ENCODE data around the gene LRRC57.

Gene LRRC57

DNA sequence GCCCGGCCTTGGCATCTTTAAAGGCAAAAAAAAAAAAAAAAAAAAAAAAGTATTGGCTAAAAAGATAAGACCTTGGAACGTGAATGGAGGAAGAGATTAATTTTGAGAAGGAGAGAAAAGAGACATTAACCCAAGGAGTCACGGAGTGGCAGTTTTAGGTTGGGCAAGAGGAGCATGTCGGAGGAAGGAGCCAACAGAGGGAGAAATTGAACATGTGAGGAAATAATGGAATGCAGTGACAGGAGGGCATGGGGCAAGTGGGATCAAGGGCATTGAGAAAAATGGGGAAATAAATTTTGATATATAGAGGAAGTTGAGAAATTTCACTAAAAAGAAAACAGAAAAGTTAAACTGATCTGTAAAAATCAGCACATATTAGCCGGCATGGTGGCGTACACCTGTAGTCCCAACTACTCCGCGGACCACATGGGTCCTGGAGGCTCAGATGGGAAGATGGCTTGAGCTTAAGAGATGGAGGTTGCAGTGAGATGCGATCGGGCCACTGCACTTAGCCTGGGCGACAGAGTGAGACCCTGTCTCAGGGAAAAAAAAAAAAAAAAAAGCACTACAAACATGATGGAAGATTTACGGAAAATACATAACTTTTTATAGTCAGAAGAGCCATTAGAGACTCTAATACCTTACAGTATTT is 1.3 kb upstream of the LRRC57 start:
- DNase-seq (ENCODE audit: low read depth), result no peak

GRCh38 chr15:42549032-42549491 is 469 bp upstream of the LRRC57 start:
- no peak for DNase-seq (ENCODE audit: low read depth)

DNA sequence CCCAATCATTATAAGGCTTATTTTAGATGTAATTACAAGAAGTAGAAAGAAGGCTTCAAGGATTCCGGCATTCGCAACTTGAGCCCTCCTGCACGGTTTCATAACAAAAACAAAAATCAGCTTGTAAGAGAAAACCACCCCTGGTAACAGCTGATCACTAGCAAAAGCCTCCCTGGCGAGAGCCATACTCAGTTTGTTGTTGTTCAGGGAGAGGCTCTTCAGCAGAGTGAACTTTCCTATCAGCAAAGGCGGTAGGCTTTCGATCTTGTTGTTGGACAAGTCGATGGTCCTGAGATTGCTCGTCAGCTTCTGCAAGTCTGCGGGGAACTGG is 710 bp downstream of the LRRC57 start:
- DNase-seq (ENCODE audit: low read depth), result no peak

DNA sequence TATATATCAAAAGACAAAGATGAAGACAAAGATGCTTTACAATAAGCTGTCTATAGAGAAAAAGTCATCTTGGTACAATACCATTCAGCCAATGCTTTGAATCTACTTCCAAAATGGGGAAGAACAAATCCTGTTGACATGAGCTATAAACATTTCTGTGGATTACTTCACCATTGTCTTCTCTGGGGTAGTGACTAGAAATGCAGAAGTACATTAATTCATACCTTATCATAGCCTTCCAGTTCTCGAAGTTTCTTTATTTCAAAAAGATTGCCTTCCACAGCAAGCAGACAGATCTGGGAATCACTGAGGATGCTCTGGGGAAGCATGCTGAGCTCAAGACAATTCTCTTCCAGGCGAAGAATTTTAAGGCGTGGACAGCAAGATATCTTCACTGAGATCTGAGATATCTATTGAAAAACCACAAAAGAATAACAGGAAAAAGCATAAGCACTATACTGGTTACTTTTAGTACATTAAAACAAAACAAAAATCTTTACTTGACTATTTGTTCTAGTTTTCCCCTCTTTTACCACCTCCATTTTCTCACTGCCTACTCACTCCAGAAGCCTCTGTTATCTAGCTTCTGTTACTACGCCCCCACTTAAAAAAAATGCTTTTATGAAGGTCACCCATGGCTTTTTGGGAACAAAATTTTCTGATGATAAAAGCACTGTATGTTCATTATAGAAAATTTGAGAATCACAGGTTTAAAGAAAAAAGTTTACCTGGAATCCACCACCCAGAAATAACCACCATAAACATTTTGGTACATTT is 3.6 kb downstream of the LRRC57 start:
- no peak for DNase-seq (ENCODE audit: low read depth)

- no peak for DNase-seq (ENCODE audit: low read depth)
These were observed 15.3 kb downstream of the LRRC57 start for GRCh38 chr15:42533246-42533645.

GRCh38 chr15:42528970-42529369 is 19.6 kb downstream of the LRRC57 start:
- DNase-seq (ENCODE audit: low read depth), result no peak

DNA sequence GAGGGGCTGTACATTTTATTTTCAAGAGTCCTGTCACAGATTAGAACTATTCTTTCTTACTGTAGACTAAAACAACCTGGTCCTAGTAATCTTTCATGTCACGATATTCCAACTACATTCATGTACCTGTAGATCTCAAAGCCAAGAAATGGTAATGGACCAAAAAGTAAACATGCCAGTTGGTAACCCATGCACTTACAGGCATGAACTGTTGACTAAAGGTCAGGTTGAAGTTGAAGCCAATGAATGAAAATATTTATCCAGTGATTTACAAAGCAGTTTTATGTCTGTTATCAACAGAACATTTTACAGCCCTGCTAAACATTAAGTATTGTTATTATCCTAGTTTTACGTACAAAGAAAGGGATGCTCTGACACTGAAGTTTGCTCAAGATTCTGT is 25.3 kb downstream of the LRRC57 start:
- DNase-seq (ENCODE audit: low read depth), result no peak

DNA sequence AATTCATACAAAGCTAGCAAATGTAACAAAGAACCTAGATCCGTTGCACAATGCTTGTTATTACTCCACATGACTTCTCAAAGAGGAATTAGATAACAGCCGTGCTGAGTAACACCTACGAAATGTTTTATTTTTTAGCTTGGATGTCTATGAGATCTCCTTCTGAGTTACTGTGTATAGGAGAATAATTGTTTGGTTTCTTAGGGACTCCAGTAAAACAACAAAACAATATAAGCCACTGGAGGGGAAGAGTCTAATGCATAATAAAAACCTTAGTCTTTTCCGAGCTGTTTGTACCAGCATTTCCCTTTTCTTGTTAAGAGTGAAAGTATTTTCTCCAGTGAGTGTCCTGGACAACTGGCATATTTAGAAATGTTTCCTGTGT is 37.6 kb downstream of the LRRC57 start:
- no peak for DNase-seq (ENCODE audit: low read depth)

GRCh38 chr15:42510258-42511006 is 38.2 kb downstream of the LRRC57 start:
- DNase-seq (ENCODE audit: low read depth), result no peak

- DNase-seq (ENCODE audit: low read depth), result no peak
These were observed 40.3 kb downstream of the LRRC57 start for GRCh38 chr15:42508263-42508690.

DNA sequence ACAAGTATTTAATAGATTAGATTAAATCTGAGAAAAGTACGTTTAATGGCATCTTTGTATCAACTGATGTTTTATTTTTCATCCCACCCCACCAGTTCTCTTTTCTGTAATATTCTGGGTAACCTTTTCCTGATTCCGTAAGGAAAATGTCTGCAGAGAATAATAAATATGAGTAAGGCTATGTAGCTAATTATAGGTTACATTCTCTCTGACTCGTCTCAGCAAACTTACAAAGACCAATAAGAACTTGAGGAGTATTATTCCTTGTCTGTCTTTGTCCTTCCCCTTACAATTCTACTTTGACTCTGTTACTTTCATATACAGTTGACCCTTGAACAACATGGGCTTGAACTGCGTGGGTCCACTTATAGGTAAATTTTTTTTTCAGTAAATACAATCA is 41.1 kb downstream of the LRRC57 start:
- no peak for DNase-seq (ENCODE audit: low read depth)

- no peak for DNase-seq (ENCODE audit: low read depth)
These were observed 44.0 kb downstream of the LRRC57 start for GRCh38 chr15:42504631-42505030.

DNA sequence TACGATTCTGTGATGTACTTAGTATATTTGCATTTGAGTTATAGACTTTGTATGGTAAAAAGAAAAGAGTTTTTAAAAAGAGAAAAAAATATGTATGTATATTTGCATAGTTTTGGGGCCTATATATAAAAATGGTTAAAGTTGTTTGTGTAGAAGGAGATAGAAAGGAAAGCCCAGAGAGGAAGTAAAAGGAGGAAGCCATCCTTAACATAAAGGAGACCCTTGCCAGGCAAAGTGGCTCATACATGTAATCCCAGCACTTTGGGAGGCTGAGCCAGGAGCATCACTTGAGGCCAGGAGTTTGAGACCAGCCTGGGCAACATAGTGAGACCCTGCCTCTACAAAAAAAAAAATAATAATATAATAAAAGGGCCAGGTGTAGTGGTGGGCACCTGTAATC is 44.8 kb downstream of the LRRC57 start:
- no peak for DNase-seq (ENCODE audit: low read depth)

DNA sequence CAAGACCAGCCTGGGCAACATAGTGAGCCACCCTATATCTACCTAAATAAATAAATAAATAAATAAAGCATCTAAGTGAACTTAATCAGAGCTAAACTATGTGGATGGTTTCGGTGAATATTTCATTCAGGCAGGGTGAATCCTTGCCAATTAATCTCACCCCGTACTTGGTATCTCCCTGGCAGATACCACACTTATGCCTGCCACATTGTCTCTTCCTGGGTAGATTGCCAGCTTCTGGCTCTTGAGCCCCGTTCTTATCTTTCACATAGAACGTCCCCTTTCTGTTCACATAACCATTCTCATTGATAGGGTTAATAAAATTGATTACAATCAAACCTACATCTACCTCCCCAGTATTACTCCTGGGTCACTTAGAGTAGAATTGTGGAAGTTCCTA is 46.1 kb downstream of the LRRC57 start:
- no peak for DNase-seq (ENCODE audit: low read depth)

DNA sequence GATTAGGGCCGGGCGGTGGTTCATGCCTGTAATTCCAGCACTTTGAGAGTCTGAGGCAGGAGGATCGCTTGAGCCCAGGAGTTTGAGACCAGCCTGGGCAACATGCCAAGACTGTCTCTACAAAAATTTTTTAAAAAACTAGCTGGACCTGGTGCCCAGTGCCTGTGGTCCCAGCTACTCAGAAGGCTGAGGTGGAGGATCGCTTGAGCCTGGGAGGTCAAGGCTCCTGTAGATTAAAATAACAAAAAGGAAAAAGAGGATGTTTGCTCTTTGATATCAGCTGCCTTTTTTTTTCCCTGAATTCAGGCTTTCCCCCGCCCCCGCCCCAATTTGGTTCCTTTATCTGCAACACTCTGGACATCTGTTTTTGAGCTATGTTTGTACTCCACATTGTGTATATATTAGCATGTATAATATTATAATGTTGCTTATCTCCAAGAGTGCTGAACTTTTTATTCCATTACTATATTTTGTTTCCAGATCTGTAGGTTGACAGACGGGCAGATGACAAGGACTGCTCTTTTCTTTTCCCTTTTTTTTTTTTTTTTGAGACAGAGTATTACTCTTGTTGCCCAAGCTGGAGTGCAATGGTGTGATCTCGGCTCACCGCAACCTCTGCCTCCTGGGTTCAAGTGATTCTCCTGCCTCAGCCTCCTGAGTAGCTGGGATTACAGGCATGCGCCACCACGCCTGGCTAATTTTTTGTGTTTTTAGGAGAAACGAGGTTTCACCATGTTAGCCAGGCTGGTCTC is 48.6 kb downstream of the LRRC57 start:
- DNase-seq (ENCODE audit: low read depth), result no peak

DNA sequence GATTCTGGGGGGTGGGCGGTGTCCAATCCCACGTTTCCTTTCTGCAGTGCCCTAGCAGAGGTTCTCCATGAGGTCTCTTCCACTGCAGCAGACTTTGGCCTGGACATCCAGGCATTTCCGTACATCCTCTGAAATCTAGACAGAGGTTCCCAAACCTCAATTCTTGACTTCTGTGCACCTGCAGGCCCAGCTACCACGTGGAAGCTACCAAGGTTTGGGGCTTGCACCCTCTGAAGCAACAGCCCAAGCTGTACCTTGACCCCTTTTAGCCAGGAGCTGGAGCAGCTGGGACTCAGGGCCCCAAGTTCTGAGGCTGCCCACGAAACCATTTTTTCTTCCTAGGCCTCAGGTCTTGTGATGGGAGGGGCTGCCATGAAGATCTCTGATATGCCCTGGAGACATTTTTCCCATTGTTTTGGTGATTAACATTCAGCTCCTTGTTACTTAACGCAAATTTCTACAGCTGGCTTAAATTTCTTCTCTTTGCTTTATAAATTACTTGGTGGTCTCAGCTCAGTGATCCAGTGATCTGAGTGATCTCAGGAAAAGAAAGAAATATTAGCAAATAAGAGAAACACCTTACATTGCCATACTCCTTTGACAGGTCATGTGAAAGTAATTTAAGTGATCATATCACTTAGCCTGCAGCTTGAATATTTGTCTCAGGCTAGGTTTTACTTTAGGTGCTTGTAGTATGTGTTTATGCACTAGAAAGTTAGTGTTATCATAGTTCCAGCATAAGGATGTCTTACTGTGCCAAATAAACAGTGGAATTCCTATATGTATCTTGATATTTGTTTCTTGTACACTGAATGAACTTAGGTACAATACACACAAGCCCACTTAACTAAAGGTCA is 50.2 kb downstream of the LRRC57 start:
- no peak for DNase-seq (ENCODE audit: low read depth)

DNA sequence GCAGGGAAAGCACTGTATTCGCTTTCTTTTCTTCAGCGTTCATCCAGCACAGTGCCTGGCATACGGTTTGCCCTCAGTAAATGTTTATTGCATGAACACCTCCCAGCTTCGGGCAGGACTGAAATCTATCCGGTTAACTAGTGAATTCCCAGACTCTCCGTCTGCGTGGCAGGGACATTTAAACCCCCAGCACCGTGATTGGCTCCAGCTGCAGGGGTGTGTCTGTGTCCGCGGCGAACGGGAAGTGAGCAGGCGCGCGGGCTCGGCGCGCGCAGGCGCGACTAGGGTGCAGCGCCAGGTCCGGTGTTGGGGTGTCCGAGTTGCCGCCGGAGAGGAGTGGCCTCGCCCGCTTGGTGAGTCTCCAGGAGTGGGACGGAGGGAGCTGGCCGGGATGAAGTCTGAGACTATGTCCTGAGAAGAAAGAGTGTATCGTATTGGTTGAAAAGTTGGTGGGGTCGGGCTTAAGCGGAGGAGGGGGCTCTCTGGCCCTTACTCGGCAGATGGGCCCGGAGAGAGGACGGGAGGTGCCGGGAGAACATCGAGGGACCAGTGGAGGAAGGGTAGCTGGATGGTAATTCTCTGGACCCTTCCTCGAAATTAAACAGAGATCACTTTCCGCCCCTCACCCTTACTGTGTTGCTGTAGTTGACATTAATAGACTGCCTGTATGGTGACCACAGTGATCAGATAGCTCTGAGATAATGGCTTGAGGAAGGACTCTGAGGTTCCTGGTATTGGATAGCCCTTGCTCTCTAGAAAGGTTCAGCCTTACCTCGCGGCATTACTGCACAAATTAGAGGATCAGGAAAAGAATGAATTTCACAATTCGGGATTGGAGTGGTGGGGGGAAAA is 53.0 kb downstream of the LRRC57 start, which contains the start of gene SNAP23:
SNAP23 (plus strand) TSS at position 274 of the 852 bp plus-strand sequence. CDS start 16,213 bp downstream, outside the sequence.
- DNase-seq (ENCODE audit: low read depth), result peak; percentile 80

- DNase-seq (ENCODE audit: low read depth), result no peak
These were observed 53.6 kb downstream of the LRRC57 start for GRCh38 chr15:42494998-42495360.

DNA sequence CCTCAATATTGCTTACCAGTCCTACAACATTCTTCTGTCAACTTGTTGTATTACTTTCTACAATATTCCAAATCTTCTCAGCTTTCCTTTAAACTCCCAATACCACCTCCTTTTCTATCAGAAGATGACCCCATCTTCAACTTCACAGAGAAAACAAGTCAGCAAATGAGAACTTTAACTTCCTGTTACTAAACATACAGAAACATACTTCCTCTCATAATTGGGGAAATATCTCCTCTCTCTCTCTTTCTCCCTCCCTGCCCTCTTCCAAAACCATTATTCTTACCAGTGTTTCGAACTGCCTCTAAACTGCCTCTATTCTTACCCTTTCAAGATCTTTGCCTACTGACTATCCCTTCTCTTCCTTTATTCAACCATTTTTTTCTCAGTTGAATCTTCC is 54.9 kb downstream of the LRRC57 start:
- no peak for DNase-seq (ENCODE audit: low read depth)

- DNase-seq (ENCODE audit: low read depth), result no peak
These were observed 56.9 kb downstream of the LRRC57 start for GRCh38 chr15:42491539-42492225.
